Neural cell (in vitro differentiated cells): ENCODE results near the gene AEN. TPM values are rescaled to one million over a fixed set of nuclear protein-coding genes. Genes with fewer than 3 reads are reported as not detected.

ENCODE experiments used
- H2AFZ ChIP-seq: fragments of 200-600, 300-800 bp; sonication (generic), shearing (Covaris generic); 2 replicates; pipeline ENCODE4 v1.6.0; 2014; ENCODE audit warnings: low read depth, mild to moderate bottlenecking, antibody characterized with exemption, low read length, moderate library complexity
- H3F3A ChIP-seq: fragments of 200-600 bp; shearing (Covaris generic); 2 replicates; pipeline ENCODE4 v1.6.1; 2016; ENCODE audit warnings: mild to moderate bottlenecking, moderate library complexity, mixed read lengths, antibody characterized with exemption, low read length; ENCODE audit not compliant: insufficient read depth, poor library complexity, severe bottlenecking
- H3K27ac ChIP-seq: fragments of 200-600, 300-800 bp; sonication (generic), shearing (Covaris generic); 2 replicates; pipeline ENCODE4 v1.5.1; 2014; ENCODE audit warnings: mild to moderate bottlenecking, low read length, moderate library complexity
- H3K27me3 ChIP-seq: fragments of 300-800, 200-600 bp; sonication (generic), shearing (Covaris generic); 2 replicates; pipeline ENCODE4 v1.6.0; 2014; ENCODE audit warnings: mild to moderate bottlenecking, low read depth, low read length, moderate library complexity; ENCODE audit not compliant: insufficient read depth
- H3K36me3 ChIP-seq: fragments of 300-800, 200-600 bp; sonication (generic), shearing (Covaris generic); 2 replicates; pipeline ENCODE4 v1.5.1; 2014; ENCODE audit warnings: mild to moderate bottlenecking, antibody characterized with exemption, low read length, moderate library complexity; ENCODE audit not compliant: insufficient read depth
- H3K4me2 ChIP-seq: fragments of 300-800, 200-600 bp; sonication (generic), shearing (Covaris generic); 2 replicates; pipeline ENCODE4 v1.6.0; 2014; ENCODE audit warnings: mild to moderate bottlenecking, low read length
- H3K4me3 ChIP-seq: fragments of 300-800, 200-600 bp; sonication (generic), shearing (Covaris generic); 2 replicates; pipeline ENCODE4 v1.5.1; 2014; ENCODE audit warnings: mild to moderate bottlenecking, low read length, moderate library complexity
- H3K79me2 ChIP-seq: fragments of 200-600 bp; shearing (Covaris generic); replicated peaks from 2 replicates; pipeline ENCODE4 v1.6.0; 2014; ENCODE audit warnings: mild to moderate bottlenecking, low read length, moderate library complexity; ENCODE audit not compliant: insufficient read depth
- H3K9ac ChIP-seq: fragments of 300-800, 200-600 bp; sonication (generic), shearing (Covaris generic); 2 replicates; pipeline ENCODE4 v1.6.1; 2016; ENCODE audit warnings: mild to moderate bottlenecking, low read length, mixed read lengths
- H3K9me2 ChIP-seq: fragments of 200-600 bp; shearing (Covaris generic); 2 replicates; pipeline ENCODE4 v1.6.1; 2016; ENCODE audit warnings: mild to moderate bottlenecking, low read length, mixed read lengths; ENCODE audit not compliant: insufficient read depth
- H3K9me3 ChIP-seq: fragments of 200-600, 300-800 bp; sonication (generic), shearing (Covaris generic); 2 replicates; pipeline ENCODE4 v1.6.1; 2016; ENCODE audit warnings: mild to moderate bottlenecking, mixed run types, low read length, moderate library complexity, mixed read lengths
- H4K20me1 ChIP-seq: fragments of 200-600 bp; shearing (Covaris generic); 2 replicates; pipeline ENCODE4 v1.6.1; 2016; ENCODE audit warnings: mild to moderate bottlenecking, mixed run types; ENCODE audit not compliant: insufficient read depth
- CTCF ChIP-seq: fragments of 450-650 bp; IDR thresholded peaks from 2 replicates; pipeline ENCODE4 v1.5.1; 2014; ENCODE audit warnings: antibody characterized with exemption, mild to moderate bottlenecking, moderate library complexity; ENCODE audit not compliant: poor library complexity, severe bottlenecking
- EP300 ChIP-seq: fragments of 450-650 bp; conservative IDR thresholded peaks from 2 replicates; pipeline ENCODE4 v1.6.1; 2014; ENCODE audit warnings: antibody characterized with exemption, mild to moderate bottlenecking, moderate library complexity; ENCODE audit not compliant: poor library complexity, severe bottlenecking
- EZH2 ChIP-seq: fragments of 200-600, 300-800 bp; shearing (Covaris generic), sonication (generic); IDR thresholded peaks from 2 replicates; pipeline ENCODE4 v1.6.1; 2014; ENCODE audit warnings: antibody characterized with exemption, low read length, borderline replicate concordance, mild to moderate bottlenecking; ENCODE audit not compliant: insufficient read depth, poor library complexity, severe bottlenecking
- MXI1 ChIP-seq: fragments of 450-650 bp; conservative IDR thresholded peaks from 2 replicates; pipeline ENCODE4 v1.6.1; 2014; ENCODE audit warnings: antibody characterized with exemption, mild to moderate bottlenecking; ENCODE audit not compliant: poor library complexity, severe bottlenecking
- POLR2AphosphoS5 ChIP-seq: IDR thresholded peaks from 2 replicates; pipeline ENCODE4 v1.6.1; 2012
- RAD21 ChIP-seq: fragments of 450-650 bp; conservative IDR thresholded peaks from 2 replicates; pipeline ENCODE4 v1.6.1; 2014; ENCODE audit warnings: antibody characterized with exemption, mild to moderate bottlenecking, moderate library complexity
- SMC3 ChIP-seq: fragments of 450-650 bp; conservative IDR thresholded peaks from 2 replicates; pipeline ENCODE4 v1.6.1; 2014; ENCODE audit warnings: antibody characterized with exemption, mild to moderate bottlenecking, moderate library complexity; ENCODE audit not compliant: poor library complexity
- TAF1 ChIP-seq: IDR thresholded peaks from 2 replicates; pipeline ENCODE4 v1.6.1; 2012; ENCODE audit warnings: low read depth
- polyA plus RNA-seq: library from polyadenylated mRNA; depleted of rRNA; stranded (reverse); fragments of >200 nt; gene quantifications from 2 replicates; pipeline ENCODE4 v1.2.3, GENCODE V29; 2014
- TF ChIP-seq, protein P1 (sequence below): IDR thresholded peaks from 2 replicates; pipeline ENCODE4 v1.6.1; 2012; ENCODE audit warnings: borderline replicate concordance

The AEN gene
- polyA plus RNA-seq, 1 donor from 2014 or later = 17.2 TPM

DNA sequence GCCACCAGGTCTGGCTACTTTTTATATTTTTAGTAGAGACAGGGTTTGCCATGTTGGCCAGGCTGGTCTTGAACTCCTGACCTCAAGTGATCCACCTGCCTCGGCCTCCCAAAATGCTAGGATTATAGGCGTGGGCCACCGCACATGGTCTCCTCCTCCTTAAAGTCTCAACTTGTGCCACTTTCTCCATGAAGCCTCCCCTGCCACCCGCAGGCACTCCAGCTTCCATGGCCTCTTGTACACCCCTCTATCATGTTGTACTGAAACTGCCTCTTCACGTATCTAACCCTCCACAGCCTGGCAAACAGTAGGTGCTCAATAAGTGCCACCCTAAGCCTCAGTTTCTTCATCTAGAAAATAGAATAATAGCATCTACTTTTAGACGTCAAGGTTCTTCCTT, 57.6 kb downstream of the AEN start:
- no peak overlapping the region for H3K4me2 ChIP-seq
- H3K4me3 ChIP-seq = no peak overlapping the region
- no peak overlapping the region for H3K27ac ChIP-seq
- H3F3A ChIP-seq = no peaks in the 10 kb centered on the region
- TF ChIP-seq MXI1 (no peak), EP300 (no peak), EZH2 (no peak), CTCF (no peak), SMC3 (no peak), TAF1 (no peak), POLR2AphosphoS5 (no peak), RAD21 (no peak)
- TF ChIP-seq, protein P1, sequence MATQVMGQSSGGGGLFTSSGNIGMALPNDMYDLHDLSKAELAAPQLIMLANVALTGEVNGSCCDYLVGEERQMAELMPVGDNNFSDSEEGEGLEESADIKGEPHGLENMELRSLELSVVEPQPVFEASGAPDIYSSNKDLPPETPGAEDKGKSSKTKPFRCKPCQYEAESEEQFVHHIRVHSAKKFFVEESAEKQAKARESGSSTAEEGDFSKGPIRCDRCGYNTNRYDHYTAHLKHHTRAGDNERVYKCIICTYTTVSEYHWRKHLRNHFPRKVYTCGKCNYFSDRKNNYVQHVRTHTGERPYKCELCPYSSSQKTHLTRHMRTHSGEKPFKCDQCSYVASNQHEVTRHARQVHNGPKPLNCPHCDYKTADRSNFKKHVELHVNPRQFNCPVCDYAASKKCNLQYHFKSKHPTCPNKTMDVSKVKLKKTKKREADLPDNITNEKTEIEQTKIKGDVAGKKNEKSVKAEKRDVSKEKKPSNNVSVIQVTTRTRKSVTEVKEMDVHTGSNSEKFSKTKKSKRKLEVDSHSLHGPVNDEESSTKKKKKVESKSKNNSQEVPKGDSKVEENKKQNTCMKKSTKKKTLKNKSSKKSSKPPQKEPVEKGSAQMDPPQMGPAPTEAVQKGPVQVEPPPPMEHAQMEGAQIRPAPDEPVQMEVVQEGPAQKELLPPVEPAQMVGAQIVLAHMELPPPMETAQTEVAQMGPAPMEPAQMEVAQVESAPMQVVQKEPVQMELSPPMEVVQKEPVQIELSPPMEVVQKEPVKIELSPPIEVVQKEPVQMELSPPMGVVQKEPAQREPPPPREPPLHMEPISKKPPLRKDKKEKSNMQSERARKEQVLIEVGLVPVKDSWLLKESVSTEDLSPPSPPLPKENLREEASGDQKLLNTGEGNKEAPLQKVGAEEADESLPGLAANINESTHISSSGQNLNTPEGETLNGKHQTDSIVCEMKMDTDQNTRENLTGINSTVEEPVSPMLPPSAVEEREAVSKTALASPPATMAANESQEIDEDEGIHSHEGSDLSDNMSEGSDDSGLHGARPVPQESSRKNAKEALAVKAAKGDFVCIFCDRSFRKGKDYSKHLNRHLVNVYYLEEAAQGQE = no peak
- no peaks in the 10 kb centered on the region for H3K36me3 ChIP-seq
- no peaks in the 10 kb centered on the region for H3K9me3 ChIP-seq
- H4K20me1 ChIP-seq = no peaks in the 10 kb centered on the region
- no peaks in the 10 kb centered on the region for H3K27me3 ChIP-seq
- no peaks in the 10 kb centered on the region for H3K79me2 ChIP-seq
- no peak overlapping the region for H3K9ac ChIP-seq
- H2AFZ ChIP-seq = no peak overlapping the region
- H3K9me2 ChIP-seq = no peaks in the 10 kb centered on the region

DNA sequence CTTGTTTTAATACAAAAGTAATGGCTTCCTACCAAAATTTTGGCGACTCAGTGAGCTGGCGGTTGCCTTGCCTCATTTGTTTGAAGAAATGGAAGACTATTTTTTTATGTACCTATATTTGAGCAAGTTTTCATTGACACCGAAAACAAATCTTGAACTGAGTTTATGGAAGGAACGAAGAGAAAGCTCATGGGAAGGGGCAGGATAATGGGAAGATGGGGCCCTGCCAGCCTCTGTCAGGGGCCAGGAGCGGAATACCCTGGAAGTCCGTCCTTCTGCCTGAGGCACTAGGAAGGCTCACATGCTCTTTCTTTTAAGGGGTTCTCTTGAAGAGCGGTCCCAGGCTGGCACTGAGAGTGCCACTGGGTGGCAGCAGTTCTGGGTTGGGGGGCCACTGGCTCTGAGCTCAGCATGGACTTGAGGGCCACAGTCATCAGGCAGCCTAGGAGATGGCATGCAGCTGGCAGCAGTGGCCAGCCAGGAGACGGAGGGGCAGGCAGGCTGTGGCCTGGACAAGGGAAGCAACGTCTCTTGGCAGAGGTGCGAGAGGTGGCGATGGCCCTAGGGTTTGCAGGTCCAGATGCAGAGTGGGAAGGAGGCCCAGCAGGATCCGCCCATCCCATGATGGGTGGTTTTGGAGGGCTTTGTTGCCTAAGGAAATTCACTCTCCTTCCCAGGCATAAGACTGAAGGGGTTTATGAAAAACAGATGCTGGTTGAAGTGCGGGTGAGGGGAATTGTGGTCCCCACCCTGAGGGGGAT, 59.3 kb downstream of the AEN start:
- TF ChIP-seq SMC3 (no peak), CTCF (no peak), RAD21 (no peak), POLR2AphosphoS5 (no peak), TAF1 (no peak), EP300 (no peak), EZH2 (no peak)
- TF ChIP-seq, protein P1 = no peak

More for the DNA sequence above, 59.3 kb downstream of the AEN start:
- Histone ChIP-seq H3K4me2 (no peak overlapping the region), H3K9ac (no peak overlapping the region), H3K9me3 (no peaks in the 10 kb centered on the region), H3K9me2 (no peaks in the 10 kb centered on the region), H3K36me3 (no peaks in the 10 kb centered on the region), H3K27ac (no peak overlapping the region), H3K79me2 (no peaks in the 10 kb centered on the region), H3K4me3 (no peak overlapping the region), H3F3A (no peaks in the 10 kb centered on the region), H3K27me3 (no peaks in the 10 kb centered on the region), H2AFZ (no peak overlapping the region), H4K20me1 (no peaks in the 10 kb centered on the region)
